Brain microvascular endothelial cell (primary cell): ENCODE data around the gene GMPS.
"Not testable (repeated sequence)": the region's sequence is repeated elsewhere in the genome, so short reads cannot be mapped to it uniquely, and the experiment has no call there.

ENCODE experiments used
- DNase-seq: peaks from one replicate; pipeline ENCODE4 v3.0.0-alpha.2; 2020
- H3K27ac ChIP-seq: fragments of 250-450 bp; sonication (Bioruptor Pico); 2 replicates; pipeline ENCODE4 v1.5.1; 2020; ENCODE audit warnings: mild to moderate bottlenecking, moderate library complexity
- H3K27me3 ChIP-seq: fragments of 250-450 bp; sonication (Bioruptor Pico); replicated peaks from 2 replicates; pipeline ENCODE4 v1.5.1; 2020; ENCODE audit warnings: mild to moderate bottlenecking
- H3K36me3 ChIP-seq: fragments of 250-450 bp; sonication (Bioruptor Pico); replicated peaks from 2 replicates; pipeline ENCODE4 v1.5.1; 2020; ENCODE audit warnings: mild to moderate bottlenecking
- H3K4me3 ChIP-seq: 2 replicates; pipeline ENCODE4 v1.5.1; 2011; ENCODE audit warnings: low read depth, mild to moderate bottlenecking, control low read depth, low read length, moderate library complexity
- in situ Hi-C: cut with HindIII; loops from 2 replicates; pipeline ENCODE4 v1.10.0; 2017; ENCODE audit warnings: low sequenced_read_pairs, low pct_ligation_motif_present
- TF ChIP-seq, protein P1 (sequence below): IDR thresholded peaks from 2 replicates; pipeline ENCODE4 v1.5.1; 2011; ENCODE audit warnings: low read depth, mild to moderate bottlenecking, moderate library complexity, low read length, control low read depth, inconsistent platforms; ENCODE audit errors: missing control alignments

Gene GMPS

DNA sequence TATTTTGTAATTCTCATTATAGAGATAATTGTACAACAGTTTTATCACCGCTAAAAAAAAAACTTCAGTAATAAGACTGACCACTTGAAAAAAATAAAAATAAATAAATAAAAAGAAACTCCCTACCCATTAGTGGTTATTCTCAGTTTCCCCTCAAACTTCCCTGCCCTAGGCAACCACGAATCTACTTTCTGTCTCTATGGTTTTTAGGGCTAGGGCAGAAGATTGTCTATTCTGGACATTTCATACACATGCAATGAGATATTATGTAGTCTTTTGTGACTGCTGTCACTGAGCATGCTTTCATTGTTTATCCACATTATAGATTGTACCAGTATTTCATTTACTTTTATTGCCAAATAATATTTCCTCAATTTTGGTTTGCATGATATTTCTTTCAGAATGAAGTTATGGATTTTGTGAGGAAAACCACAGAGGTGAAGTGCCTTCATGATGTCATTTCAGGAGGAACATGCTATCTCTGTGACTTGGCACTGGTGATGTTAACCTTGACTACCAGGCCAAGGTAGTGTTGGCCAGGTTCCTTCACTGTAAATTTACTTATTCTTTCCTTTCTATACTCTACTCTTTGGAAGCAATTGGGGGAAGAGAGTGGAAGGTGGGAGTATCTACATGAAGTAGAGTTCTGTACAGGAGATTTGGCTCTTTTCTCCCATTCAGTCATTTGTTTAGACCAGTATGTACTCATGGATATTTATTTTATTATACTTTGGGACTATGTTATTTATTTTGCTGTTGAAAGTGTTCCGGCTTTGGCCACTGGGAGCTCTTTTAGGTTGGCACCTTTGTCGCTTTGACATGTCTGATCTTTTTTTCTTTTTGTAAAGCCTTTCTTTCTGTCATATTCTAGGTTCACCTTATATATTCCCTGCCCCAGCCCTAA is 86.3 kb downstream of the GMPS start:
- no peak for DNase-seq
- TF ChIP-seq, protein P1, sequence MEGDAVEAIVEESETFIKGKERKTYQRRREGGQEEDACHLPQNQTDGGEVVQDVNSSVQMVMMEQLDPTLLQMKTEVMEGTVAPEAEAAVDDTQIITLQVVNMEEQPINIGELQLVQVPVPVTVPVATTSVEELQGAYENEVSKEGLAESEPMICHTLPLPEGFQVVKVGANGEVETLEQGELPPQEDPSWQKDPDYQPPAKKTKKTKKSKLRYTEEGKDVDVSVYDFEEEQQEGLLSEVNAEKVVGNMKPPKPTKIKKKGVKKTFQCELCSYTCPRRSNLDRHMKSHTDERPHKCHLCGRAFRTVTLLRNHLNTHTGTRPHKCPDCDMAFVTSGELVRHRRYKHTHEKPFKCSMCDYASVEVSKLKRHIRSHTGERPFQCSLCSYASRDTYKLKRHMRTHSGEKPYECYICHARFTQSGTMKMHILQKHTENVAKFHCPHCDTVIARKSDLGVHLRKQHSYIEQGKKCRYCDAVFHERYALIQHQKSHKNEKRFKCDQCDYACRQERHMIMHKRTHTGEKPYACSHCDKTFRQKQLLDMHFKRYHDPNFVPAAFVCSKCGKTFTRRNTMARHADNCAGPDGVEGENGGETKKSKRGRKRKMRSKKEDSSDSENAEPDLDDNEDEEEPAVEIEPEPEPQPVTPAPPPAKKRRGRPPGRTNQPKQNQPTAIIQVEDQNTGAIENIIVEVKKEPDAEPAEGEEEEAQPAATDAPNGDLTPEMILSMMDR: no peak
- no peak overlapping the region for H3K27ac ChIP-seq
- H3K4me3 ChIP-seq: no peak overlapping the region
- no peaks in the 10 kb centered on the region for H3K27me3 ChIP-seq
- in situ Hi-C loops: no loop called here
- no peaks in the 10 kb centered on the region for H3K36me3 ChIP-seq

DNA sequence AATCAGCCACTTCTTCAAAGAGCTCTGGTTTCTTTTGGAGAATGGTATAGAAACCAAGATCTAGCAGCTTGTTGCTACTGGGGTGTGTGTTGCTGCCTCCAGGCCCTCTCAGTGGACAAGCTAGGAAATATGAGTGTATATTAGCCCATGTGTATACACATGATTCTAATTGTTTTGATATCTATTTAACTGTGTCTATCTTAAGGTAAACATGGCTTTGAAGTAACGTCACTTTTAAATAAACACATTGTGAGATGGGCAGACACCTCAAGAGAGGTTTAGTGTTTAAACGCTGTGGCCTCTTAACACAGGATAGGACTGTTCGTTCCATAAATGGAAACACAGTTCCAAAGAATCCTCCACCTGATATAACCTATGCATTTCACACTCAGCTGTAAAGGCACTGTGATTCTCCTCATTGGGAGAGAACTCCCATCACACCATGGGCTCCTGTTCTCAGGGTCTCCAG is 87.0 kb downstream of the GMPS start:
- Histone ChIP-seq H3K27ac (no peak overlapping the region), H3K4me3 (no peak overlapping the region), H3K27me3 (no peaks in the 10 kb centered on the region), H3K36me3 (no peaks in the 10 kb centered on the region)
- no peak for DNase-seq
- in situ Hi-C loops: no loop called here
- TF ChIP-seq, protein P1: no peak

DNA sequence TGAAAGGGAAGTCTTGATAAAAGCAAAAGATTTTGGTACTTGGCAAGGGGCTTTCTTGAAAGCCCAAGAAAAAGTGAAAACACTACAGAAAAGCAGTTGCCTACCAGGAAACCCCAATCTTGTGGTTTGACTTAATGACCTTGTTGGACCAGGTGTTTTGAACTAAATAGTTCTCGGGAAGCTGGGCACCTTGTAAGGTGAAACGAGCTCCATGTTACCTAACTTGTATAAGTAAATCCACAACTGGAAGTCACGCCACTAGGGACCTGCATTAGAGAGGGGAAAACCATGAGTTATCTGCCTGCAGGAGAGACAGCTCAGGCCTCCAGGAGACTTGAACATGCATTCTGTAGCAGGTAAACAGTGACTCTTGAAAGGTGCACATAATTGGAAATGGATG is 88.2 kb downstream of the GMPS start:
- H3K4me3 ChIP-seq: no peak overlapping the region
- DNase-seq: no peak
- H3K27me3 ChIP-seq: no peaks in the 10 kb centered on the region
- TF ChIP-seq, protein P1: no peak
- in situ Hi-C loops: no loop called here
- no peaks in the 10 kb centered on the region for H3K36me3 ChIP-seq
- H3K27ac ChIP-seq: no peak overlapping the region

DNA sequence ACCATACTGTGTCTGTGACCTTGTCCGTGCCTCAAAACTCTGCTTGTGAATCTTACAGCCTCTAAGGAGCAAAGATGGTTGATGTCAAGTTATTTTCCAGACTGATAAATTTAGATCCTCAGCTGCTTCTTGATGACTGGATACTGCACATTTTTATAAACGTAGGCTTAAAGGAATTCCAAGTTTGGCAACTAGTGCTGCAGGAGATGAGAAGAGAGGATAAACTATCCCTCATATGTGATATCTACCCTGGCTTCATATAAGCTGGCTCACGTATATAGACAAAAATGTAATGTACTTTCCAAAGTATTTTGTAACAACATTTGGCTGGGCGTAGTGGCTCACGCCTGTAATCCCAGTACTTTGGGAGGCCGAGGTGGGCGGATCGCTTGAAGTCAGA is 89.6 kb downstream of the GMPS start:
- no peak overlapping the region for H3K4me3 ChIP-seq
- no peaks in the 10 kb centered on the region for H3K27me3 ChIP-seq
- in situ Hi-C loops: no loop called here
- H3K27ac ChIP-seq: no peak overlapping the region
- H3K36me3 ChIP-seq: no peaks in the 10 kb centered on the region
- TF ChIP-seq, protein P1: no peak
- peak; percentile 55 for DNase-seq

DNA sequence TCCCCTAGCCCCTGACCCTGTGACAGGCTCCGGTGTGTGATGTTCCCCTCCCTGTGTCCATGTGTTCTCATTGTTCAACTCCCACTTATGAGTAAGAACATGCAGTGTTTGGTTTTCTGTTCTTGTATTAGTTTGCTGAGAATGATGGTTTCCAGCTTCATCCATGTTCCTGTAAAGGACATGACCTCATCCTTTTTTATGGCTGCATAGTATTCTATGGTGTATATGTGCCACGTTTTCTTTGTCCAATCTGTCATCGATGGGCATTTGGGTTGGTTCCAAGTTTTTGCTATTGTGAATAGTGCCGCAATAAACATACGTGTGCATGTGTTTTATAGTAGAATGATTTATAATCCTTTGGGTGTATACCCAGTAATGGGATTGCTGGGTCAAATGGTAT is 90.6 kb downstream of the GMPS start:
- H3K36me3 ChIP-seq, H3K27ac ChIP-seq, H3K4me3 ChIP-seq, H3K27me3 ChIP-seq, DNase-seq, in situ Hi-C loops: not testable (repeated sequence)

DNA sequence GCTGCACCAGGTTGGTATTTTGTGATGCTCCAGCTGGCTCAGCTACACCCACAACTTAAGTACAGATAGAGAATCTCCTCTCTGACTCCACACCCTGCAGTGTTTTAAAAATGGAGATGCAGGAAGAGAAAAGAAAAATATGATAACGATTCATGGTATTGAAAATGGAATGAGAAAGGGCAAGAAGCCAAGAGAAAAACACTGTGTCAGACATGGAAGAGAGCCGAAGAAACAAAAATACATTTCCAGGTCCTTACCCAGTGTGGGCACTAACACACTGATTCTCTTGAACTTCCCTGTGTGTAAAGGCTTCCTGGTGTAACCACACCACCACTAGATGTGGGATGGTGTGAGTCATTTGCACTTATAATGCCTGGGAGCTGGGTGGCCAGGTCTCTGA is 93.1 kb downstream of the GMPS start:
- TF ChIP-seq, protein P1: no peak
- DNase-seq: peak; percentile 46
- in situ Hi-C loops: no loop called here
- H3K27me3 ChIP-seq: no peaks in the 10 kb centered on the region
- no peaks in the 10 kb centered on the region for H3K36me3 ChIP-seq
- no peak overlapping the region for H3K4me3 ChIP-seq
- no peak overlapping the region for H3K27ac ChIP-seq
